Stomach (tissue), 4 donors: Measurements from ENCODE around the gene BLOC1S4.

ENCODE experiments used
- EP300 ChIP-seq: sonication (generic); formaldehyde crosslinking; IDR thresholded peaks from one replicate; pipeline ENCODE4 v1.6.1; 2017; ENCODE audit warnings: antibody characterized with exemption
- POLR2A ChIP-seq, 4 donors: fragments of 450-650 bp; IDR thresholded peaks; one replicate each; pipeline ENCODE4 v1.6.1; 2016; ENCODE audit warnings: antibody characterized with exemption in 4 of 4, control low read depth in 2 of 4, mild to moderate bottlenecking in 1 of 4, moderate library complexity in 1 of 4
- POLR2AphosphoS5 ChIP-seq, 3 donors: sonication (generic); formaldehyde crosslinking; IDR thresholded peaks; one replicate each; pipeline ENCODE4 v1.6.1; 2016; ENCODE audit warnings: antibody characterized with exemption in 3 of 3
- TF ChIP-seq, protein P1 (sequence below), 7 experiments: fragments of 450-650 bp in 4 of 7; fragments of 200-600 bp in 3 of 7; sonication (generic) in 3 of 7; IDR thresholded peaks; one replicate each; pipeline ENCODE4 v1.5.1; 2016 to 2019; ENCODE audit warnings: antibody characterized with exemption in 7 of 7, control low read depth in 2 of 7, mild to moderate bottlenecking in 1 of 7

DNA sequence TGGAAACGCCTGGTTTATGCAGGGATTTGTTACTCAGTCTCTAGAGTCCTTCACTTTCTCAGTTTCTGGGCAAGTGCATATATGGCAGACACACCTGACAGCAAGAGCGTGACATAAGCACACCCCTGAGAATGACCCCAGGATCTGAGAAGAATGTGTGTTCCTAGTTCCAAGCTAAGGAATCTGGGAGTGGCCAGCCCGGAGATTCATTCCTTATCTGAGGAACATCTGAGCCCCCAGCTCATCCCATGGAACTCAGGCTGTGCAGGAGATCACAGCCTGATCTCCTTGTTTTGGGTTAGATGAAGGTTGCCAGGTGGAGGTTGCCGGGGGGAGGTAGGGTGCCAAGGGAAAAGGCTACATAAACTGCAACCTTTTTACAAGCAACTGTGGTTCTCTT lies 42.8 kb downstream of the BLOC1S4 start:
- TF ChIP-seq POLR2A (IDR thresholded peaks at IDR 0.05) (no peak), POLR2AphosphoS5 (IDR thresholded peaks at IDR 0.05) (no peak), EP300 (no peak)
- TF ChIP-seq, protein P1, sequence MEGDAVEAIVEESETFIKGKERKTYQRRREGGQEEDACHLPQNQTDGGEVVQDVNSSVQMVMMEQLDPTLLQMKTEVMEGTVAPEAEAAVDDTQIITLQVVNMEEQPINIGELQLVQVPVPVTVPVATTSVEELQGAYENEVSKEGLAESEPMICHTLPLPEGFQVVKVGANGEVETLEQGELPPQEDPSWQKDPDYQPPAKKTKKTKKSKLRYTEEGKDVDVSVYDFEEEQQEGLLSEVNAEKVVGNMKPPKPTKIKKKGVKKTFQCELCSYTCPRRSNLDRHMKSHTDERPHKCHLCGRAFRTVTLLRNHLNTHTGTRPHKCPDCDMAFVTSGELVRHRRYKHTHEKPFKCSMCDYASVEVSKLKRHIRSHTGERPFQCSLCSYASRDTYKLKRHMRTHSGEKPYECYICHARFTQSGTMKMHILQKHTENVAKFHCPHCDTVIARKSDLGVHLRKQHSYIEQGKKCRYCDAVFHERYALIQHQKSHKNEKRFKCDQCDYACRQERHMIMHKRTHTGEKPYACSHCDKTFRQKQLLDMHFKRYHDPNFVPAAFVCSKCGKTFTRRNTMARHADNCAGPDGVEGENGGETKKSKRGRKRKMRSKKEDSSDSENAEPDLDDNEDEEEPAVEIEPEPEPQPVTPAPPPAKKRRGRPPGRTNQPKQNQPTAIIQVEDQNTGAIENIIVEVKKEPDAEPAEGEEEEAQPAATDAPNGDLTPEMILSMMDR (IDR thresholded peaks at IDR 0.05), result no peak
